ENCODE measurements around the gene NOTUM.
A peak's percentile ranks its signal among the peaks of the same experiment; 100 is the strongest.

Gene NOTUM

DNA sequence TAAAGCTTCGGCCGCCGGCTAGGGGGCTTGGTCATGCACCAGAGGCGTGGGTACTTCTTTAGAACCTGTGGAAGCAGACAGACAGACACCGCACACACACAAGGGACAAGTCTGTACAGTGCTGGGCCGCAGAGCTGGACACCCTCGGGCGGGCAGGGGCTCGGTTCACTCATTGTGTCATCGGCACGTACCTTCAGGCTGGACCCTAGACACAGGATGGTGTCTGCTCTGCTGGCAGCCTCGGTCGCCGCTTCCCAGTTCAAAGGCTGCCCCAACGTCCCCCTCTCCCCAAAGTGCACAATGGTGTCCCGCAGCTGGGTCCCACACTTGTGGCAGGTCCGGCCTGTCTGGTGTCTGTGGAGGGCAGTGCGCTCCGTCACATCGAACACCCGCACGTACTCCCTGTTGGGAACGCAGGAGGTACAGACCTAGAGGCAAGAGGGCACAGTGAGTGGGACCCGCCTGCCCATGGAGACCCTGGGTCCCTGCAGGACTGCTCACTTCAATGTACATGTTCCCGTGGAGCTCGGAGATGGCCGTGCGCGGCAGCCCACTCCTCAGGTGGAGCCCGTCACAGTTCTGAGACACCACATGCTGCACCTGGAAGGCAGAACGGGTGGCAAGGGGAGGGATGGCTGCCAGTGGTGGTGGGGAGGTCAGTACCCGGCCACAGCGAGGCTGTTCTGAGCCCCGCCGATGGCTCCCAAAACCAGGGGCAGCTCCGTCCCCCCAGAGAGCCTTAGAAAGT, 46.7 kb downstream of the NOTUM start:
- no peak for DNase-seq (ENCODE audit: extremely low read depth, low read depth)
- TF ChIP-seq, protein P1, sequence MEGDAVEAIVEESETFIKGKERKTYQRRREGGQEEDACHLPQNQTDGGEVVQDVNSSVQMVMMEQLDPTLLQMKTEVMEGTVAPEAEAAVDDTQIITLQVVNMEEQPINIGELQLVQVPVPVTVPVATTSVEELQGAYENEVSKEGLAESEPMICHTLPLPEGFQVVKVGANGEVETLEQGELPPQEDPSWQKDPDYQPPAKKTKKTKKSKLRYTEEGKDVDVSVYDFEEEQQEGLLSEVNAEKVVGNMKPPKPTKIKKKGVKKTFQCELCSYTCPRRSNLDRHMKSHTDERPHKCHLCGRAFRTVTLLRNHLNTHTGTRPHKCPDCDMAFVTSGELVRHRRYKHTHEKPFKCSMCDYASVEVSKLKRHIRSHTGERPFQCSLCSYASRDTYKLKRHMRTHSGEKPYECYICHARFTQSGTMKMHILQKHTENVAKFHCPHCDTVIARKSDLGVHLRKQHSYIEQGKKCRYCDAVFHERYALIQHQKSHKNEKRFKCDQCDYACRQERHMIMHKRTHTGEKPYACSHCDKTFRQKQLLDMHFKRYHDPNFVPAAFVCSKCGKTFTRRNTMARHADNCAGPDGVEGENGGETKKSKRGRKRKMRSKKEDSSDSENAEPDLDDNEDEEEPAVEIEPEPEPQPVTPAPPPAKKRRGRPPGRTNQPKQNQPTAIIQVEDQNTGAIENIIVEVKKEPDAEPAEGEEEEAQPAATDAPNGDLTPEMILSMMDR (IDR thresholded peaks at IDR 0.05; ENCODE audit: low read depth, low read length, missing control alignments), result no peak
- no peak overlapping the region for H3K4me3 ChIP-seq (replicated peaks; ENCODE audit: low read depth, low read length)

DNA sequence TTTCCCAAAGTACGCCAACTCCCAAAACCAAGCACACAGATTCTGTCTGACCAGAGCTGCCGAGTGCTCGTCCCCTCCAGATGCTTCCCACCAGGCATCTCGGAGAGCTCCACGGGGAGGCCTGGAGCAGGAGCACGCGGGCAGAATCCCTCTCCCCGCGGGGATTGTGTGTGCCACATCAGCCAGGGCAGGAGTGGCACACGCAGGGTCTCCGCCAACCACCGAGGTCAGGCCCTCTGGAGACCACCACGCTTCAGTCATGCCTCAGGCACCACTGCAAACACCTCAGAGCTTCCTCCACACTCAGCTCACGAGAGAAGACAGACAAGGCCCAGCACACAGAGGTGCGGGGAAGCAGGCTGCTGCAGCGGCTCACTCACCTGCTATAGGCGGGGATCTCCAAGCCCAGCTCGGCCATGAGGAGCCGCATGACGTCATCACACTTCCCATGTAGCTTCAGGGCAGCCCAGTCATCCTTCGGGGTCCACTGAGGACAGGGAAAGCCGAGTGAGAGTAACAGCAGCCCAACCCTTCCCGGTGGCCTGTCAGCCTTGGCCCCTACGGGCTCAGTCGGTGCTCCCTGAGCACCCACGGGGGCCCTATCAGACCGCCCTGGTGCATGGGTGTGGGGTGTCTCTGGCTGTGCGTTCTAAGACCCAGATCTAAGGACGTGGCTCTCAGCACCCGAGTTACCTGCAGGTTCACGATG, 47.4 kb downstream of the NOTUM start:
- H3K4me3 ChIP-seq (replicated peaks; ENCODE audit: low read depth, low read length), result no peak overlapping the region
- TF ChIP-seq, protein P1 (IDR thresholded peaks at IDR 0.05; ENCODE audit: low read depth, low read length, missing control alignments), result no peak
- DNase-seq (ENCODE audit: extremely low read depth, low read depth), result no peak

- no peak overlapping the region for H3K4me3 ChIP-seq (replicated peaks; ENCODE audit: low read depth, low read length)
- TF ChIP-seq, protein P1 (IDR thresholded peaks at IDR 0.05; ENCODE audit: low read depth, low read length, missing control alignments), result no peak
- no peak for DNase-seq (ENCODE audit: extremely low read depth, low read depth)
Measured at GRCh38 chr17:81912441-81913309, 48.3 kb downstream of the NOTUM start.

DNA sequence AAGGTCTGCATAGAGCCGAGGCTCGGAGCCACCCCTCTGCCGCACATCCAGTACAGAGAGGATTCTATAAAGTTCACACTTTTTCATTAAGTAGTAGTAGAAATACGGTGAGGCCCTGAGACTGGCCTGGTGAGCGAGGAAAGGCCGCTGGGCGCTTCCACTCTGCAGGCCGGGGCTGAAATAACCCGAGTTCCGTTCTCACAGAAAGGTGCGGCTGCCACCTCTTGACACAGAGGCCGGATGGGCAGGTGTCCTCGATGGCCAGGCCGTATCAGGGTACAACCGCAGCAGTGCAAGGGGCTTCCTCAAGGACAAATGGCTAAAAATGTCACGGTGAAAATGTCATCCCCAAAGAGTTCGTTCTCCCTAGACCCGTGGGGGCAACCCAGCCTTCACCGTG, 49.0 kb downstream of the NOTUM start:
- no peak overlapping the region for H3K4me3 ChIP-seq (replicated peaks; ENCODE audit: low read depth, low read length)
- TF ChIP-seq, protein P1 (IDR thresholded peaks at IDR 0.05; ENCODE audit: low read depth, low read length, missing control alignments), result no peak
- no peak for DNase-seq (ENCODE audit: extremely low read depth, low read depth)

DNA sequence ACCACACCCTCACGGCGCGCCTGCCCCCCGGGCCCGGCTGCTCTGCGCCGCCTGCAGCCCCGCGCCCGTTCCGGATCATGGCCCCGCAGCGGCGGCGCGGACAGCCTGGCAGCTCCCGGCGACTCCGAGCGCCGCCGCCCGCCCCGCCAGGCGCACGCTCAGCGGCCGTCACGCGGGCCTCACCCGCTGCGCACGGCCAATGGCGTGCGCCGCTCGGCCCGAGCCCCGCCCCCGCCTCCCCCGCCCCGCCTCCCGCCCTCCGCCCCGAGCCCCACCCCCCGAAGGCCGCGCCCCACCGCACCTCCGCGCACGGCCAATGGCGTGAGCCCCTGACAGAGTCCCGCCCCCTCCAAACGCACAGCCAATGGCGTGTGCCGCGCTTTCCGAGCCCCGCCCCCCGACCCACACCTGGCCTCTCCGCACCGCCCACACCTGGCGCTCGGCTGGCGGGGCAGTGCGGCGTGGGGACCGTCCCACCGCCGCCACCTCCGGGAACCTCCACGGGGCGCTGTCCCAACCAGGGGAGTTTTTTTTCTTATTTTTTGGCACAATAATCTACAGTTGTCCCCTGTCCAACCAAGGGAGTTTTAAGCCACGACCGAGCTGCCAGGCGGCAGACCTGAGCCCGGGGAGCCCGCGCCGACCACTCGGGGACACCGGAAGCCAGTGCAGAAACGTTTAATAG, 49.6 kb downstream of the NOTUM start, which contains the start of gene PCYT2:
Gene PCYT2 (minus strand): TSS at position 123 of the 685 bp plus-strand sequence. CDS start 44 bp downstream, at position 79.
- no peak for DNase-seq (ENCODE audit: extremely low read depth, low read depth)
- H3K4me3 ChIP-seq (replicated peaks; ENCODE audit: low read depth, low read length), result peak within 1 kb of the TSS; percentile 70
- TF ChIP-seq, protein P1 (IDR thresholded peaks at IDR 0.05; ENCODE audit: low read depth, low read length, missing control alignments), result no peak

GRCh38 chr17:81910840-81911276, 50.1 kb downstream of the NOTUM start:
- peak overlapping the region; percentile 70 for H3K4me3 ChIP-seq (replicated peaks; ENCODE audit: low read depth, low read length)
- TF ChIP-seq, protein P1 (IDR thresholded peaks at IDR 0.05; ENCODE audit: low read depth, low read length, missing control alignments), result no peak
- no peak for DNase-seq (ENCODE audit: extremely low read depth, low read depth)

Measured in HFF-Myc (cell line).